GM18526 (cell line): ENCODE measurements around the gene CNBP.
A peak's percentile ranks its signal among the peaks of the same experiment; 100 is the strongest.

Experiments
- POLR2A ChIP-seq: IDR thresholded peaks from 3 replicates; pipeline ENCODE4 v1.6.1; 2011; ENCODE audit not compliant: insufficient read length; ENCODE audit errors: extremely low read depth

Gene CNBP

DNA sequence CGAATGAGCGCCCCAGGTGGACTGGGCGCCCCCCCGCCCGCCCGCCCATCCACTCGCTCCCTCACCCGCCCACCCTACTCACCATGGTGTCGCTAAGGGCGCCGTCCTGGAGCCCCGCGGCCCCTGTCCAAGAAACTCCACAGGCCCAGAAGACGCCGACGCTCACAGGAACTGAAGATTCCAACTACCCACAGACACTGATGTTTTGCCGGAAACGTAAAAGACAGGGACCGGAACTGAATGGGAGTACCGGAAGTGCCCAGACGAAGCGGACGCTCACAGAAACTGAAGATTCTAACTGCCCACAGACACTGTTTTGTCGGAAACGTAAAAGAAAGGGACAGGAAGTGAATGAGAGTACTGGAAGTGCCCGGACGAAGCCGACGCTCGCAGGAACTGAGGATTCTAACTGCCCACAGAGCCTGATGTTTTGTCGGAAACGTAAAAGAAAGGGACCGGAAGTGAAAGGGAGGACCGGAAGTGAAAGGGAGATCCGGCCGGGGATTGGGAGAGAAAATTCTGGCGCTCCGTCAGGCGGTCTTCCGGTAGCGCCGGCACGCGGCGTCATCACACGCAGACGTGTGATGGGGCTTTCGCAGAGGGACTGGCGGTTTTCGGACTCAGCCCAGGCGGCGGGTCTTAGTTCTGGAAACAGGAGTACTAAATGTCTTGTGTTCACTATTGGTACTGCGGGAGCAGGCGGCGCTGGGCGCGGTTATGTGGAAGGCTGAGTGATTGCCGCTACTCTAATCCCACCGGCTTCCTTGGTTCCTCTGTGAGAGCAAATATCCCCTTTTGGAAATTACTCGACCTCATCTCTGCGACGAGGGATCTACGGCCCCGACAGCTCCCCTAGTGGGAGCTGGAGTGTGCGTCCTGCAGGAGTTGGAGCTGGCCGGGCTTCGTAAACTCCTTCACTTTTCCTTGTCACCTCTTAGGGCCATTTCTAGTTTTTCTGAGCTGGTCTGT is 22.5 kb downstream of the CNBP start, which contains the start of gene ISY1:
Gene ISY1, minus strand, starts transcription at position 173 of the 969 bp plus-strand sequence. Its CDS starts 88 bp downstream, at position 85.
- peak; percentile 95 for TF ChIP-seq POLR2A

DNA sequence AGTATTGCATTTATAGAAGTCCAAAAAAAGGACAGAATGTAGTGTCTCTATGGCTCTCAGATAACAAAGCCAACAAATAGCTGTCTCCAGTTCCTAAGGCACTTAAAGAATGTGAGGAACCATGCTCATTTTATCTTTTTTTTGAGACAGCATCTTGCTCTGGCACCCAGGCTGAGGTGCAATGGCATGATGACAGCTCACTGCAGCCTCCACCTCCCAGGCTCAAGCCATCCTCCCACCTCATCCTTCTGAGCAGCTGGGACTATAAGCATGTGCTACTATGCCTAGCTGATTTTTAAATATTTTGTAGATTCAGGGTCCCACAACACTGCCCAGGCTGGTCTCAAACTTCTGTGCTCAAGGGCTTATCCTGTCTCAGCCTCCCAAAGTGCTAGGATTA is 38.9 kb downstream of the CNBP start:
- TF ChIP-seq POLR2A = no peak

DNA sequence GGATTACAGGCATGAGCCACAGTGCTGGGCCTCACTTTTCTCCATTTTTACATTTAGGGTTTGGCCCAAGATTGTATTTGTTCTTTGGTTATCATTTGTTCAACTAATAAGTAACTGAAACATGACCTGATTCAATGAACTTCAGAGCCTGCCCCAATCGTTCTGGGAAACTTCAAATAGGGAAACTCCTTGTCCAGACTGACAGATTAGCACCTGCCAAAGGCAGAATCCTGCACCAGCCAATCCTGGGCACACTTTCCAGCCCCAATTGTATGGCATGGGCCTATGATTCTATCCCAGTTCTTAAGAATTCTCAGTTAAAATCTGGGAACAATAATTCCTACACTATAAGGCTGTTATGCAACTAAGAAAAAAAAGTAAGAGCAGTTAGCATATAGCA is 43.8 kb downstream of the CNBP start:
- TF ChIP-seq POLR2A = no peak

DNA sequence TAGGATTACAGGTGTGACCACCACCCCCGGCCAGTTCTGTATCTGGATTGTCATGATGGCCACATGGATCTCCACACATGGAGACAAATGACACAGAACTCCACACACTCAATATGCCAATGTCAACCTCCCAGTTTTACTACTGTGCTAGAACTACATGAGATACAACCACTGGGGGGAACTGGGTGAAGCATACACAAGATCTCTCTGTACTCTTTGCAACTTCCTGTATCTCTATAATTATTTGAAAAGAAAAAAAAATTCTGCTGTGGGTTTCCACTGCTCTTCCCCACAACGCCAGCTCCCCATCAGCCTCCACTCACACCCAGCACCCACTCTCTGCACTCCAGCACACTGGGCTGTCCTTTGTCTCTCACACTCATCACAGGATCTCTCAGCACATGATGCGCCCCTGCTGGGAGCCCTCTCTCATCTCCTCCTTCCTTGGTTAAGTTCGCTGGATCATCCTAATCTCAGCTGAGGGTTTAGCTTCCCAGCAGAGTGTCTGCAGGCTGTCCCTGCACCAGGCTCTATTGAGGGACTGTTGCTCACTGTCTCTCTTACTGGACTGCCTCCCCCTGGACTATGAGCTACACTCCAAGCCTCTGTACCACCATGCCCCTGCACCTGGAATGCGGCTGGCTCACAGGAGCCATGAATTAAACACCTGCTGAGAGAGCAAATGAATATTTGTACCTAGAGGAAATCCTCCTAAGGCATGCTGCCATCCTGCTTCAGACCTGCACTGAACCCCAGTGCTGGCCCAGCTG is 51.4 kb downstream of the CNBP start:
- TF ChIP-seq POLR2A = no peak

DNA sequence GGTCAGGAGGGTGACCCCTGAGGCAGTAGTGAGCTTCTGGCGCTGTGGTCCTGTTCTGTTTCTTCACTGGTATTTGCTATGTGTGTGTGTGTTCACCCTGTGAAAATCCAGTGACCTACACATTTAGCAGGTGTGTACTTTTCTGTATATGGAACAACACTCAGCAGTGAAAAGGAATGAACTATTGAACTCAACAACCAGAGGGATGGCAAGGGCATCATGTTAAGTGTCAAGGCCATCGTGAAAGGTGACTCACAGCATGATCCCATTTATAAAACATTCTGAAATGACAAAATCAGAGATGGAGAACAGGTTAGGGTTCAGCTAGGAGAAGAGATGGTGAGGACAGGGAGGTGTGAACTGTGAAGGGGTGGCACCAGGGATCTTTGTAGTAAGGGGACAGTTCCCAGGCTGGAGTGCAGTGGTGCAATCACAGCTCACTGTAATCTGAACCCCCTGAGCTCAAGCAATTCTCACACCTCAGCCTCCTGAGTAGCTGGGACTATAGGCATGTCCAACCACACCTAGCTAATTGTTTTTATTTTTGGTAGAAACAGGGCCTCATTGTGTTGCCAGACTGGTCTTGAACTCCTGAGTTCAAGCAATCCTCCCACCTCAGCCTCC is 52.1 kb downstream of the CNBP start:
- no peak for TF ChIP-seq POLR2A

DNA sequence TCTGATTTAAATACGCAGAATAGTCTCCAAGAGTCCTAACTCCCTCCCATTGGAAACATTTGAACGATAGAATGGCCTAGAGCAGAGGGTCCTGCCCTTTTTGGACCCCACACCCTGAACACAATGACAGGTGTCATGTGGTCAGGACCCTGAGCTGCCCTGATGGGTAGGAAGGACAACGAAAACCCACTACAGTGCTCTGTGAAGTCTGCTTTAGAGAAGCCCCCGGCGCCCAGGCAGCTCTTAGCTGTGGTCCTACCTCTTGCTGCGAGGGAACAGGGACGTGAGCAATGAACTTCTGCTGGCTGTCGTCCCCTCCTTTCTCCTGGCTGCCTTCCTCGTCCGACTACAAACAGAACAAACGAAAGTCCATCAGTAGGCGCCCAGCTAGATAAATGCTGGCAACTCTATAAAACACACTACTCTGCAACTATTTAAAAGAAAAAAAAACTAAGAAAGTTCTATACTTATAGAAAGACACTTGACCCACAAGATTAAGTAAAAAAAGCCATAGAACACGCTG is 53.3 kb downstream of the CNBP start:
- no peak for TF ChIP-seq POLR2A

DNA sequence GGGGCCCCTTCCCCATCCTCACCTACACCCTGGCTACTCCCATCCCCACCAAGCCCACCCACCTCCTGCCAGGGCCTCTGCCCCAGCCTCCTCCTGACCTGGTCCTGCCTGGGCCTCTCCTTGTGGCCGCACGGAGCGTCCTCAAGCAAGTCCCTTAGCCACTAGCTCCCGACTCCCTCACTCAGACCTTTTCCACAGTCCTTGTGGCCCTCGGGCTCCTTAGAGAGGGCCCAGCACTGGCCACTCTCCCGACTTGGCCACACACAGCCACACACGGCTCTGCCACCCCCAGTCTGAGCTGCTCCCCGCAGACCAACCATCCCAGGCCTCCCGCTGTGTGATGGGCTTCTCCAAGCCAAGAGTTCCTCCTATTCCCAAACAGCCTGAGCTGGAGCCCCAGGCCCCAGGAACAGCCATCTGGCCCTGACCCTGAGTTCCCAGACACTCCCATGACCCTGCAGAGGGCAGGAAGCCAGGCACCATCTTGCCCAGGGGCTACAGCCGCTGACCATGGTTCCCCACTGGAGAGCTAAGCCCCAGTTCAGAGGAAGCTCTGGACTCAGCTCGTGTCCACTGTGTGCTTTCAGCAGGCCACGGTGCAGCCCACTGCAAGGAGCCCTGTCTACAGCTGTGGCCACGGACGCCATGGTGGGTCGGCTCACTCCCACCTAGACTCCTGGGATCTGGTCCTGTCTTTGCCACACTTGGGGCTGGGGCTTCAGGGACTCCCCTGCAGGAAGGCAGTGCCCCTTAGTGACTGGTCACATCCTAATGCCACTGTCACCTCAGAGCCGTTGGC is 55.1 kb downstream of the CNBP start:
- no peak for TF ChIP-seq POLR2A

DNA sequence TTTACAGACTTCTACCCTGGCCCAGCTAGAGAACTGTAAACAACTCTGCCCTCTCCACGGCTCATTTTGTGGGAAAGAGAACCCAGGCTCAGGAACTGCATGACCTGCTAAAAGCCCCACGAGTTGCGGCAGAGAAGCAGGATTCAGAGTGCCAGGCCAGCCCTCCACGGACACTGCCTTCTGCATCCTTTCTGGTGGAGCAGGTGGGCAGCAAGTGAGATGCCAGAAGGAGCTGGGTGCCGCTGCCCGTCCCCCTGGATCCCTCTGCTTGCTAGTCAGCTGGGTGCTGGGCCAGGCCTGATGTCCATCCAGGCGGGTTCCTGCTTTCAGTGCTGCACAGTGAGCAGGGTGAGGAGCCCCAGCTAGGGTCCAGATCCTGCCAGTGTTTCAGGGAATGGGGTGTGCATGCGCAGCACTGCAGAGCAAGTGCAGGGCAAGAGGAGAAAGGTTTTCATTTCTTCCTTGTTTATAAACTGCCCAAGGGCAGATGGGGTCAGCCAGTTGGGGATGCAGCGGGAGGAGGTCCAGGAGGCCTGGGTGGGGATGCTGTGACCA is 56.9 kb downstream of the CNBP start:
- TF ChIP-seq POLR2A = no peak

DNA sequence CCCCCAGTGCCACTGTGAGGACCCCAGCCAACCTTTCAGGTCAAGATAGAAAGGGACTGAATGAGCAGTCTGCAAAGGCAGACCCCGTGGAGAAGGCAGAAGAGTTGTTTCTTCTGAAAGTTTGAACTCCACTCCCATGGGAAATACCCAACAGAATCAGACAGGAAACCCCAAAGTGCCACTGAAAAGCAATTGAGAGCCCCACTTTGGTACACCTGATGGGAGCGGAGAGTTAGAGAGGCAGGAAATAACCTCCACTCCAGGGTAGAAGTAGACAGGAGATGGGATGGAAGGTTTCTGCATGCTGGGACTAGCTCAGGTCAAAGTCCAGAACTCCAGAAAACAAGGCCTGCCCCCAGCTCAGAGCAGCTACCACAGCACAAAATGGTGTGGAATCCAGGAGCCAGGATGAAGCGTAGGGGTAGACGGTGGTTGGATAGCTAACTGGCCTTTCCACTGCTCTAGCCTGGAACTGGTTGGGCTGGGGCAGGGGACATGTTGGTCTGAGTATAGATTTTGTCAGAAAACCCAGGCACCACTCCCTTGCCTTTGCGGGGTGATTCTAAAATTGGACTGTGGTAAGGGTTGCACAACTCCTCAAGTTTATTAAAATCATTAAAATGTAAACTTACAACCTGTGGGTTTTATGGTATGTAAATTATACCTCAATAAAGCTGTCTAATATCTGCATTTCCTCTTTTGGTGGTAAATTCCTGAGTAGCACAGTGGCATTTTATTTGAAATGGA is 60.2 kb downstream of the CNBP start:
- no peak for TF ChIP-seq POLR2A

DNA sequence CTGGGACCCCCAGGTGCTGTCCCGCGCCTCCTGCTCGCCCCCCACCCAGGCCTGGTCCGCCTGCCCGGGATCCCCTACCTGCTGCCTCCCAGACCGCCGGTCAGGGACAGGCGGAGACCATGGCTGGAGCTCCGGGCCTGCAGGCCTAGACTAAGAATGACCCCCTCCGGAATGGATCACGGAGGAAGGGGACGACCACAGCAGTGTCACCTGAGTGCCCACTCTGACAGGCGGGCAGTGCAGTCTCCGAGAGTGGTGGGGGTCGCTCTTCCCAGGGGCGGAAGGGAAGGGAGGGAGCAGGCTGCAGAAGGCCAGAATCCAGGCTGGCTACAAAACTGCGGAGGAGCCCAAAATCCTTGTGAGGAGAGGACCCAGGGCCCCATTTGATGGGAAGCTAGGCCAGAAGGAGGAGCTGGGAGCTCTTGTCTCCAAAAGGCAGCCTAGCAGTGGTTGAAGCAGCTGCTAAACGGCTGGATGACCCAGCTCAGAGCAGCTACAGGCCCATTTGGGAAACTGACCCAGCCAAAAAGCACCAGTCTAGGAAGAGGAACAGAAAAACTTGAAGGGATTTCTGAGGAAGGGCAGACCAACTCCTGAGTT is 61.2 kb downstream of the CNBP start:
- TF ChIP-seq POLR2A = no peak

DNA sequence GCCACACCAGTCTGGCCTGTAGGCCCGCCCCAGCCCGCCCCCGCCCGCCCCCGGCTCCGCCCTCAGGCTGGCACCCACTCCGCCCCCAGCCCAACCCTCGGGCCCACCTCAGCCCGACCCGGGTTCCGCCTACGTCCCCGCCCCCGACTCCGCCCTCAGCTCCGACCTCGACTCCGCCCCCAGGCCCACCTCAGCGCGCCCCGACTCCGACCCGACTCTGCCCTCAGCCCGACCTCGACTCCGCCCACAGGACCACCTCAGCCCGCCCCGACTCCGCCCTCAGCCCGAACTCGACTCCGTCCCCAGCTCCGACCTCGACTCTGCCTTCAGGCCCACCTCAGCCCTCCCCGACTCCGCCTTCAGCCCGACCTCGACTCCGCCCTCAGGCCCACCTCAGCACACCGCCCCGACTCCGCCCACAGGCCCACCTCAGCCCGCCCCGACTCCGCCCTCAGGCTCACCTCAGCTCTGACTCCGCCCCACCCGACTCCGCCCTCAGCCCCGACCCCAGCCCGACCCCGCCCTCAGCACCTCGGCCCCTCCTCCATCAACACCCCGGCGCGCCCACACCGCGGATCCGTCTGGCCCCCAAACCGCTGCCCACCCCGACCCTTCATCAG is 61.8 kb downstream of the CNBP start, which contains the start of gene RAB43:
Gene RAB43, minus strand, starts transcription at position 13 of the 620 bp plus-strand sequence. CDS start 315 bp downstream, outside the sequence.
- TF ChIP-seq POLR2A = no peak

DNA sequence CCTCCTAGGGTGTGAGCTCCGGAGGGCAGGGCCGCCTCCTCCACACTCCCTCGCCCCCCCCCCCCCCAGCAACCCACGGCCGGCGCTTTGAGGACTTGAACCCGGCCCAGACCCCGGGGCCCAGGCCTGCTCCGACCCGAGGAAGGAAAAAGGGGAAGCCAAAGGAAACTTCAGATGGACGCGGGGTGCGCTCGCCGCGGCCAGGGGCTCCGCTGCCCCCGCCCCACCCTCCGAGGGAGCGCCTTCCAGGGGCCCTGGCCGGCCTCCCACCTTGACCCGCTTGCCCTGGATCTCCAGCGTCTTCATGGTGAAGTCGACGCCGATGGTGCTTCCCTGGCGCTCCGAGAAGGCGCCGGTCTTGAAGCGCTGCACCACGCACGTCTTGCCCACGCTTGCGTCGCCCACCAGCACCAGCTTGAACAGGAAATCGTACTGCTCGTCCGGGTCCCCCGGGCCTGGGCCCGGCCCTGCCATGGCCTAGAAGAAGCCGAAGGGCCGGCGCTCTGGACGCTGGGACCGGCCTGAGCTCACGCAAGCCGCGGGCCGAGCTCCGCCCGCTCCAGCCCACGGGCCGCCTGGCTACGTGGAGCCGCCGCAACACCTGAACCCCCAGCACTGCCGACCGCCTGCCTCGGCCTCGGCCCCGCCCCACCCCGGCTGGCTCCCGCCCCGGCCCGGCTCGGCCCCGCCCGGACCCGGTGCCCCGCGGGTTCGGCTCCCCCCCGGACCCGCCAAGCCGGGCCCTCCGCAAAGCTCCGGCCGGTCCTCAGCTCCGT is 62.5 kb downstream of the CNBP start:
- no peak for TF ChIP-seq POLR2A
